ENCODE measurements around the gene TRIM9.
A peak's percentile ranks its signal among the peaks of the same experiment; 100 is the strongest.

TRIM9 gene

GRCh38 chr14:51012055-51012454 lies 82.8 kb downstream of the TRIM9 start:
- H3K27me3 ChIP-seq (ENCODE audit: control insufficient read depth, insufficient read depth, low read length, poor library complexity, severe bottlenecking): no peaks in the 10 kb centered on the region
- peaks cover 2% of the 10 kb centered on the region for H3K4me1 ChIP-seq (ENCODE audit: control insufficient read depth, insufficient read depth, low read length)
- no peak overlapping the region for H3K4me3 ChIP-seq (ENCODE audit: insufficient read depth, low read depth, low read length)
- no peak overlapping the region for H3K27ac ChIP-seq (ENCODE audit: insufficient read depth, low read depth, low read length, poor library complexity, severe bottlenecking)
- no peaks in the 10 kb centered on the region for H3K9me3 ChIP-seq (ENCODE audit: control insufficient read depth, low read length)
- no peaks in the 10 kb centered on the region for H3K36me3 ChIP-seq (ENCODE audit: control insufficient read depth, insufficient read depth, low read length)
- WGBS, 2 experiments: 91 to 98% methylated on average over 3 of the region's 3 CpGs

DNA sequence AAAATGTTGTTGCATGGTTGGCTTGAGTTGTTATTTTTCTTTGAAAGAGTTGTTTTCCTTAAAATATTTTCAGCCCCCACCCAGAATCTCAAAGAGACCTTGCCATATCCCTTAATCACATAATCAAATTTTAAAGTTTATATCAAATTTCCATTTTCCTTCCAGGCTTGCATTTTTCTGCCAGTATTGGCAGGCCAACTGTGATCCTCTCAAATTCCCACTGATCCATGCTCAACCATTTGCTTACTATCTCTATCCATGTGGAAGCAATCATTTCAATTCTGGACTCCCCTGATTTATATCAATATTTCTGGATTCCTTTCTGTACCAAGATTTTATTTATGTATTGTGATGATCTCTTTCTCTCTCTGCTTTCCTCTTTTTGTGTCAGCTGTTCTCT lies 86.5 kb downstream of the TRIM9 start:
- H3K36me3 ChIP-seq (ENCODE audit: control insufficient read depth, insufficient read depth, low read length): no peaks in the 10 kb centered on the region
- no peak overlapping the region for H3K4me3 ChIP-seq (ENCODE audit: insufficient read depth, low read depth, low read length)
- no peaks in the 10 kb centered on the region for H3K9me3 ChIP-seq (ENCODE audit: control insufficient read depth, low read length)
- no peaks in the 10 kb centered on the region for H3K27me3 ChIP-seq (ENCODE audit: control insufficient read depth, insufficient read depth, low read length, poor library complexity, severe bottlenecking)
- H3K4me1 ChIP-seq (ENCODE audit: control insufficient read depth, insufficient read depth, low read length): peaks cover 15% of the 10 kb centered on the region
- H3K27ac ChIP-seq (ENCODE audit: insufficient read depth, low read depth, low read length, poor library complexity, severe bottlenecking): no peak overlapping the region

DNA sequence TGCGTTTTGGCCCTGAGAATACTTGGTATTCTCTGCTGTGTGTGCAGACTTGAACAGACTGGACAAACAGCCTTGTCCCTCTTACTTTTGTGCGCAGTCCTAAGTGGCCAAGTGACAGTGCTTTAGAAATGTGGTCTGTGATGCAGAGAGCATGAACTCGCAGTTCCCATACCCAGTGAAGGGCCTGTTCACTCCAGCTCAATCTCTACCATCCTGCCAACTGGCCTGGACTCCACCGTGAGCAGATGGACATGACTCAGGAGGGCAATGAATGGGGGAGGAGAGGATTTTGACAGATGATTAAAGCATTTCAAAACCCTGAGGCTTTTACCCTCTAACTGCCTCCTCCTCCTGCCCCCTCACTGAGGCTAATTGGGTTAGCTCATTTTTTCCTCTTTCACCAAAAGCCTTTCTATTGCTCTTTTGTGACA lies 88.1 kb downstream of the TRIM9 start:
- no peaks in the 10 kb centered on the region for H3K36me3 ChIP-seq (ENCODE audit: control insufficient read depth, insufficient read depth, low read length)
- WGBS, 2 experiments: 74 to 92% methylated on average over 3 to 4 of the region's 4 CpGs
- no peak overlapping the region for H3K4me3 ChIP-seq (ENCODE audit: insufficient read depth, low read depth, low read length)
- H3K4me1 ChIP-seq (ENCODE audit: control insufficient read depth, insufficient read depth, low read length): peaks cover 15% of the 10 kb centered on the region
- peak overlapping the region; percentile 62 for H3K27ac ChIP-seq (ENCODE audit: insufficient read depth, low read depth, low read length, poor library complexity, severe bottlenecking)
- no peaks in the 10 kb centered on the region for H3K9me3 ChIP-seq (ENCODE audit: control insufficient read depth, low read length)
- no peaks in the 10 kb centered on the region for H3K27me3 ChIP-seq (ENCODE audit: control insufficient read depth, insufficient read depth, low read length, poor library complexity, severe bottlenecking)

GRCh38 chr14:51006324-51006723 lies 88.6 kb downstream of the TRIM9 start:
- no peaks in the 10 kb centered on the region for H3K9me3 ChIP-seq (ENCODE audit: control insufficient read depth, low read length)
- no peaks in the 10 kb centered on the region for H3K36me3 ChIP-seq (ENCODE audit: control insufficient read depth, insufficient read depth, low read length)
- 94 to 100% methylated on average over 1 to 2 of the region's 2 CpGs for WGBS, 2 experiments
- peaks cover 15% of the 10 kb centered on the region for H3K4me1 ChIP-seq (ENCODE audit: control insufficient read depth, insufficient read depth, low read length)
- no peaks in the 10 kb centered on the region for H3K27me3 ChIP-seq (ENCODE audit: control insufficient read depth, insufficient read depth, low read length, poor library complexity, severe bottlenecking)
- H3K4me3 ChIP-seq (ENCODE audit: insufficient read depth, low read depth, low read length): no peak overlapping the region
- H3K27ac ChIP-seq (ENCODE audit: insufficient read depth, low read depth, low read length, poor library complexity, severe bottlenecking): peak overlapping the region; percentile 62

- Histone ChIP-seq H3K27me3 (ENCODE audit: control insufficient read depth, insufficient read depth, low read length, poor library complexity, severe bottlenecking) (no peaks in the 10 kb centered on the region), H3K9me3 (ENCODE audit: control insufficient read depth, low read length) (no peaks in the 10 kb centered on the region), H3K4me3 (ENCODE audit: insufficient read depth, low read depth, low read length) (no peak overlapping the region), H3K36me3 (ENCODE audit: control insufficient read depth, insufficient read depth, low read length) (no peaks in the 10 kb centered on the region), H3K4me1 (ENCODE audit: control insufficient read depth, insufficient read depth, low read length) (peaks cover 15% of the 10 kb centered on the region), H3K27ac (ENCODE audit: insufficient read depth, low read depth, low read length, poor library complexity, severe bottlenecking) (no peak overlapping the region)
- 87 to 97% methylated on average over 5 to 6 of the region's 6 CpGs for WGBS, 2 experiments
Observed at GRCh38 chr14:51004801-51005526, 89.9 kb downstream of the TRIM9 start.

DNA sequence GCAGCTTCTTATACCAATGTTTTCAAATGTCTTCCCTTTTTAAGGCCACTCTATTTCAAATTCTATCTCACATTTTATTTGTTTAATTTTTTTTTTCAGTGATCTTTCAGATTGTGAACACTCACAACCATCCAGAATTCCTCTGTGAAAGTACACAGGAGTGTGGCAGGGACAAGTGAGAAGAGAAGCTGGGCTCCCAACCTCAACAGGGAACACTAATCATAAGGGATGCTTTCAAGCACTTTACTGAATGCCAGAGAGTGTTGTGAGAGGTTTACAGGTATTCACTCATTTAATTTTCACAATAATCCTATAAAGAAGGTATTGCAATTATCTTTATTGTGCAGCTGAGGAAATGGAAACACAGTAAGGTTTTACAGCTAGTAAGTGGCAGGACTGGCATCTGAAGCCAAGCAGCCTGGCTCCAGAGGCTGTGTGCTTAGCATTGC lies 90.5 kb downstream of the TRIM9 start:
- H3K27ac ChIP-seq (ENCODE audit: insufficient read depth, low read depth, low read length, poor library complexity, severe bottlenecking): no peak overlapping the region
- no peaks in the 10 kb centered on the region for H3K27me3 ChIP-seq (ENCODE audit: control insufficient read depth, insufficient read depth, low read length, poor library complexity, severe bottlenecking)
- no peaks in the 10 kb centered on the region for H3K9me3 ChIP-seq (ENCODE audit: control insufficient read depth, low read length)
- no peak overlapping the region for H3K4me3 ChIP-seq (ENCODE audit: insufficient read depth, low read depth, low read length)
- H3K36me3 ChIP-seq (ENCODE audit: control insufficient read depth, insufficient read depth, low read length): no peaks in the 10 kb centered on the region
- peaks cover 15% of the 10 kb centered on the region for H3K4me1 ChIP-seq (ENCODE audit: control insufficient read depth, insufficient read depth, low read length)

- Histone ChIP-seq H3K4me1 (ENCODE audit: control insufficient read depth, insufficient read depth, low read length) (peaks cover 15% of the 10 kb centered on the region), H3K27me3 (ENCODE audit: control insufficient read depth, insufficient read depth, low read length, poor library complexity, severe bottlenecking) (no peaks in the 10 kb centered on the region), H3K4me3 (ENCODE audit: insufficient read depth, low read depth, low read length) (no peak overlapping the region), H3K36me3 (ENCODE audit: control insufficient read depth, insufficient read depth, low read length) (no peaks in the 10 kb centered on the region), H3K27ac (ENCODE audit: insufficient read depth, low read depth, low read length, poor library complexity, severe bottlenecking) (no peak overlapping the region), H3K9me3 (ENCODE audit: control insufficient read depth, low read length) (no peaks in the 10 kb centered on the region)
- 96 to 100% methylated on average over 5 of the region's 5 CpGs for WGBS, 2 experiments
Observed at GRCh38 chr14:51002406-51002999, 92.4 kb downstream of the TRIM9 start.

DNA sequence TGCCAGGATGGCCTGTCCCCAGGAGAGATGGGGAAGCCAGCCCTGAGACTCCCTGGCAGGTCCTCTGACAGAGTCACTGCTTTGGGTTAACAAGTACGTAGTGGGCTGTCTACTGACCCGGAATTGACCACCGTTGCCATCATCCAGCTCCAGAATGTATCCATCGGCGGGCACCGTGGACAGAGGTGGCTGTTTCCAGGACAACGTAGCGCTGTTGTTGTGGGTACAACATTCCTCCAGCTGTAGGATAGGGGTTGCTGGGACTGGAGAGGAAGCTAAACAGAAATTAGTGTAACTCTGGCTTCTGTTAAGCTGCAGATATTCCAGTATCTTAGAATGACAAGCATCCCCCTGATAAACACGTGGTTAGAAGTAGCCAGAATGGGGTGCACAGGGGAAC lies 94.3 kb downstream of the TRIM9 start:
- Histone ChIP-seq H3K4me1 (ENCODE audit: control insufficient read depth, insufficient read depth, low read length) (peaks cover 4% of the 10 kb centered on the region), H3K36me3 (ENCODE audit: control insufficient read depth, insufficient read depth, low read length) (no peaks in the 10 kb centered on the region), H3K9me3 (ENCODE audit: control insufficient read depth, low read length) (no peaks in the 10 kb centered on the region), H3K4me3 (ENCODE audit: insufficient read depth, low read depth, low read length) (no peak overlapping the region), H3K27ac (ENCODE audit: insufficient read depth, low read depth, low read length, poor library complexity, severe bottlenecking) (no peak overlapping the region), H3K27me3 (ENCODE audit: control insufficient read depth, insufficient read depth, low read length, poor library complexity, severe bottlenecking) (no peaks in the 10 kb centered on the region)
- WGBS, 2 experiments: 95 to 96% methylated on average over 9 of the region's 9 CpGs

DNA sequence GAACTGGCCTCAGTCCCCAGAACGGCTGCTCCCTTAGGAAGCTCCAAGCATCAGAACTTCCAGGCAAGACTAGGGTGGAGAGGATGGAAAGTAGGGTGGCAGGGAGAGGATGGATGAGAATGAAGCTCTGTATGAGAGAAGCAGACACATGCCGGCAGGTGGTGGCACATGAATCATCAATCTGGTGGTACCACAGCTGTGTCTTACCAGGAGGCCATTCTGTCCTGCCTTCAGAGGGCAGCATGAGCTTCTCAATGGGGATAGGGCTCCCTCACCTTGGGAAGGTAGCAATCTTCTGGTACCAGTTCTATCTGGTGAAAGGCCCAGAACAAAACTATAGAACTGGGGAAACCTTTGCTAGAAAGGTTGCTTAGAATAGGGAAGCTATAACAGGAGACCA lies 95.2 kb downstream of the TRIM9 start:
- H3K36me3 ChIP-seq (ENCODE audit: control insufficient read depth, insufficient read depth, low read length): no peaks in the 10 kb centered on the region
- no peak overlapping the region for H3K4me3 ChIP-seq (ENCODE audit: insufficient read depth, low read depth, low read length)
- H3K27ac ChIP-seq (ENCODE audit: insufficient read depth, low read depth, low read length, poor library complexity, severe bottlenecking): no peak overlapping the region
- no peaks in the 10 kb centered on the region for H3K27me3 ChIP-seq (ENCODE audit: control insufficient read depth, insufficient read depth, low read length, poor library complexity, severe bottlenecking)
- WGBS, 2 experiments: 98% methylated on average over 2 of the region's 2 CpGs
- no peaks in the 10 kb centered on the region for H3K4me1 ChIP-seq (ENCODE audit: control insufficient read depth, insufficient read depth, low read length)
- no peaks in the 10 kb centered on the region for H3K9me3 ChIP-seq (ENCODE audit: control insufficient read depth, low read length)

GRCh38 chr14:50998612-50999011 lies 96.3 kb downstream of the TRIM9 start:
- no peak overlapping the region for H3K4me3 ChIP-seq (ENCODE audit: insufficient read depth, low read depth, low read length)
- H3K9me3 ChIP-seq (ENCODE audit: control insufficient read depth, low read length): no peaks in the 10 kb centered on the region
- no peaks in the 10 kb centered on the region for H3K4me1 ChIP-seq (ENCODE audit: control insufficient read depth, insufficient read depth, low read length)
- H3K27ac ChIP-seq (ENCODE audit: insufficient read depth, low read depth, low read length, poor library complexity, severe bottlenecking): no peak overlapping the region
- no peaks in the 10 kb centered on the region for H3K36me3 ChIP-seq (ENCODE audit: control insufficient read depth, insufficient read depth, low read length)
- H3K27me3 ChIP-seq (ENCODE audit: control insufficient read depth, insufficient read depth, low read length, poor library complexity, severe bottlenecking): no peaks in the 10 kb centered on the region
- WGBS, 2 experiments: 92 to 99% methylated on average over 4 of the region's 4 CpGs
